Smooth muscle cell of the brain vasculature (primary cell): Measurements from ENCODE around the gene TMPRSS3.

Experiments
- DNase-seq: peaks from one replicate; pipeline ENCODE4 v3.0.0-alpha.2; 2012; ENCODE audit warnings: low read depth, low spot score

TMPRSS3 gene

GRCh38 chr21:42388740-42389448, 7.0 kb downstream of the TMPRSS3 start:
- DNase-seq, result no peak

- DNase-seq, result no peak
Observed at GRCh38 chr21:42387843-42388340, 8.0 kb downstream of the TMPRSS3 start.

GRCh38 chr21:42387164-42387563, 8.7 kb downstream of the TMPRSS3 start:
- DNase-seq, result no peak

GRCh38 chr21:42386034-42386591, 9.7 kb downstream of the TMPRSS3 start:
- no peak for DNase-seq

GRCh38 chr21:42385619-42386018, 10.2 kb downstream of the TMPRSS3 start:
- no peak for DNase-seq

- no peak for DNase-seq
Observed at GRCh38 chr21:42384989-42385388, 10.9 kb downstream of the TMPRSS3 start.

- DNase-seq, result no peak
Observed at GRCh38 chr21:42384156-42384945, 11.5 kb downstream of the TMPRSS3 start.

GRCh38 chr21:42383331-42383730, 12.5 kb downstream of the TMPRSS3 start:
- DNase-seq, result no peak

- no peak for DNase-seq
Observed at GRCh38 chr21:42382915-42383314, 12.9 kb downstream of the TMPRSS3 start.

GRCh38 chr21:42381347-42381984, 14.4 kb downstream of the TMPRSS3 start:
- DNase-seq, result no peak

GRCh38 chr21:42379426-42380215, 16.2 kb downstream of the TMPRSS3 start:
- no peak for DNase-seq

GRCh38 chr21:42378418-42378817, 17.4 kb downstream of the TMPRSS3 start:
- DNase-seq, result no peak

- DNase-seq, result no peak
Observed at GRCh38 chr21:42377951-42378340, 17.9 kb downstream of the TMPRSS3 start.

GRCh38 chr21:42377211-42377950, 18.5 kb downstream of the TMPRSS3 start:
- DNase-seq, result no peak

- no peak for DNase-seq
Observed at GRCh38 chr21:42376338-42376982, 19.4 kb downstream of the TMPRSS3 start.

GRCh38 chr21:42375966-42376337, 19.9 kb downstream of the TMPRSS3 start:
- DNase-seq, result no peak

GRCh38 chr21:42375506-42375905, 20.3 kb downstream of the TMPRSS3 start:
- DNase-seq, result no peak

- DNase-seq, result no peak
Observed at GRCh38 chr21:42374864-42375499, 20.9 kb downstream of the TMPRSS3 start.

- DNase-seq, result no peak
Observed at GRCh38 chr21:42374457-42374856, 21.4 kb downstream of the TMPRSS3 start.
